Activated CD4-positive, alpha-beta T cell treated with anti-CD3 and anti-CD28 coated beads, Interleukin-2, amount 50 U/mL, for 48 hours (primary cell): Measurements from ENCODE around the gene LRRFIP2.
A peak's percentile ranks its signal among the peaks of the same experiment; 100 is the strongest.
"Not testable (repeated sequence)": the region's sequence is repeated elsewhere in the genome, so short reads cannot be mapped to it uniquely, and the experiment has no call there.

Experiments used
- DNase-seq, 2 experiments: peaks; one replicate each; pipeline ENCODE4 v3.0.0-alpha.2; 2020

The LRRFIP2 gene

GRCh38 chr3:37111199-37111598, 63.2 kb downstream of the LRRFIP2 start:
- DNase-seq, result no peak

- no peak for DNase-seq
These were observed 66.5 kb downstream of the LRRFIP2 start for GRCh38 chr3:37107846-37108245.

GRCh38 chr3:37103103-37103808, 71.1 kb downstream of the LRRFIP2 start:
- no peak for DNase-seq

DNA sequence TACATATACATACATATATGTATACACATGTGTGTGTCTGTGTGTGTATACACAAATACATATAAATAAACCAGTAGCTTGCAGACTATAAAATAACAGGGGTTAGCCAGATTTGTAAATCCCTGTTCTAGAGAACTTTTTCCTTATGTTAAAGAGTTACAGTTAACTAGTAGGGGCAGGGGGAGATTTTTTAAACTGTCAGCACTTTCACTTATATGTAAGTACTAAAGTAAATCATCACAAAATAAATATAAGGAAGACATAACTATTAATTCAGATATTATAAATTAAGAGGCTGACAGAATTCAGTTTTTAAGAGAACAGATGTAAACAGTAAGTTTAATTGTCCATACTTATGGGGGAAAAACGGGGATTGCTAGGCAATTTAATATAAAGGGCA, 74.0 kb downstream of the LRRFIP2 start:
- DNase-seq, result no peak

- DNase-seq, result no peak
These were observed 74.9 kb downstream of the LRRFIP2 start for GRCh38 chr3:37099469-37099868.

DNA sequence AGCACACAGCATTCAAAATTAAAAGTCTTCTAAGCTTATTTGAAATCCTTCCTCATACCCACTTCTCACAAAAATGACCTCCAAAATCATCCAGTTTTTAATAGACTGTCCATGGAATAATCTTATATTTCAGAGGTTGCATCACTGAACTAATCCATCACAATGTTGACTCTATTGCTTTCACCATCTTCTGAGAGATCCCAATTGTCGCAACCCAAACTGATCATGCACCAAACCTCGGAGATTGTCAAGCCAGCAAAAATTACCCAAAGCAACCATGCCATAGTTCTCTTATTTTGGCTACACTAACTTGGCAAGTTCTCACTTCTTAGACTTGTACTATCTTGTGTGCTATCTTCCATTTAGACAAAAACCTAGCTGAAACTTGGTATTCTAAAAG, 75.5 kb downstream of the LRRFIP2 start:
- no peak for DNase-seq

DNA sequence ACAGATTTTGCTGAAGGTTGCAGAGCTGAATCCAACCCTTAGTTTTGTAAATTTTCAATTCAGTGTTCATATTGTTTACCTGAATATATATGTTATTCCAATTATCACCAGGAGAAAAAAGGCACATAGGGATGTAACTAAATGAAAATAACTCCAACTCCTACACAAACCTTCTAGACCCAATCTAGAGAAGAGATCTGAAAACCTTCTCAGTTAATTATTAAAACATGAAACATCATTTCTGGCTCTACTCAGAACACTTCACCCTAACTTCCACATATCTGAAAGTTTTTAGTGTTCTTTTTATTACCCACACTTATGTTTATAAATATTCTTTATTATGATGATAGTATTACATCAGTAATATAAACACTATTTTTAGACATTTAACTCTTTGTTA, 76.6 kb downstream of the LRRFIP2 start:
- DNase-seq, result no peak

DNA sequence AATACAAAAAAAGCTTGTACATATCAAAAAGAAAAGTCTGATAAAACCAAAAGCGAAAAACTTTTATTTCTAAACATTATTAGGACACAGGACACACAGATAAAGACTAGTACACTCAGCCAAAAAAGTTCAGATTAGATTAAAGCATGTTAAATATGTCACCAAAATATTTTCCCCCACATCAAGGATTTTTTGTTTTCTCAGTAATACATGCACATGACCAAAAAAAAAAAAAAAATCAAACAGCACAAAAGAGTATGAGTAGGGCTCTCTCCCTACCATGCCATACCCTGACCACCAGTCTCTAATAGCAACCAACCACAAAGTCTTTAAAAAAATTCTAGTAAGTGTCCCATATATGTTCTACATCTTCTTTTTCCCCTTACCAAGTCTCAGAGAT, 77.4 kb downstream of the LRRFIP2 start:
- DNase-seq, result no peak

DNA sequence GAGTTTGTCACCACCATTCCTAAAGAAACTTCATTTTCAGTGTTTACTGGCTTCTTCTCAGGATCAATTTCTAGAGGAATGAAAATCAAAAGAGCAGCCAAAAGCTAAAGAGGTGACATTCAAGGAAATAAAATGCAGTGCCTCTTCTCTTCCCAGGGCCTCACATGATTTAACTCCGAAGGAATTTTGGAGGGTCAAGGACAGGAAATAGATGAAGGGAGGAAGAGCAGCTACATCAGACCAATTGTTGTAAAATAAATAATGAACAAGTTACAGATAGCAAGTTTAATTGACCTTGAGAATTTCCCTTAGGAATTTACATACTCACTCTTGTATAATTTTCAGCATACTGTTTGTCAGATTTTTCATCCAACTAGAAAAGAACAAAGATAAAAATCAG, 78.1 kb downstream of the LRRFIP2 start:
- DNase-seq, result no peak

DNA sequence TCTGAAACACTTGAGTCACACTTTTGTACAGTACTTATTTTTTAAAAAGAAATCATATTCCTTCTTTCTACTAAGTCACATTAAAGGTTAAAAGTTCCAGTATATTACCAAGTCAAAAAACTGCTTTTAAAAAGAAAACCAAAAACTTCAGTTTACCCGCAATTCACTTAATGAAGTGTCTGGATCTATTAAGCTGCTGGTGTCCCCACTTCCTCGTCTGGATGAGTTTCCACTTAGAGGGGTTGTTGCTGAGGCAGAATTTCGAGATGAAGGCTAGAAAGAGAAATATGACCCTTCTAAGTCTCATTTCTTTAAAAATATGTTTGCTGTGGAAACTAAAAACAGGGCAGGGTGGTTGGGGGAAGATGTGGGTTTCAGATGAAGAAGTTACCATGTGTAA, 79.7 kb downstream of the LRRFIP2 start:
- no peak for DNase-seq

DNA sequence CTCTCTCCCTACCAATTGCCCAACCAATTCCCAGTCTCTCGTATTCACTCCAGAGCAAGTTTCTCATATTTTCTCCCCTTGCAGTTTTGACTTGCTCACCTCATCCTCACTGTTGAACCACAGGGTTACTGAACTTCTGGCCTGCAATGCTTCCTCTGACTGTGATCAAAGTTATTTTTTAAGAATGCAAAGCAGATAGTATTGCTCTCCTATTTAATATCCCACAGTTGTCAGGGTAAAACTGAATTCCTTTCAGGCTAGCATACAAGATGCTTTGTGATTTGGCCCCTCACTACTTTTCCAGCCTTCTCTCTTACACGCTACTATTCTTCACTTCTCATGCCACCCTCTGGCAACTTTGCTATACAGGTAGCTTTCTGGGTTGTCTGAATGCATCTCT, 80.9 kb downstream of the LRRFIP2 start:
- DNase-seq, result no peak

DNA sequence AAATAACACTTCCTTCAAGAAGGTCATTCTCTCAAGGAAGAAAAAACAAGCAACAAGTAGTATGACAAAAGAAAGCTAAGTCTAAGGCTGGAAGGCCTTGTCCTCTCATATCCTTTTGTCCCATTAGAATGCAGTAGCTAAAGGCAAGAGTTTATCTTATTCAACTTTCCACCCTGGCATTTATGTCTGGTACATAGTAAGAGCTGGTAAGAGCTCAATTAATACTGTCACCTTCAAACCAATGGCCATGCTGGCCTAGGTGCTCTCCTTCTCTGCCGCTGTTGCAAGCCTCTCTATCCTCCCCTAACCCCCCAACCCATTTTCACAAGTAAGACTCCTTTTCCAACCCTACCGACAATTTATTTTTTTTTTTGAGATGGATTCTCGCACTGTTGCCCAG, 81.9 kb downstream of the LRRFIP2 start:
- DNase-seq, result no peak

- DNase-seq, result no peak
These were observed 86.5 kb downstream of the LRRFIP2 start for GRCh38 chr3:37087870-37088269.

GRCh38 chr3:37086918-37087317, 87.5 kb downstream of the LRRFIP2 start:
- DNase-seq, result no peak

DNA sequence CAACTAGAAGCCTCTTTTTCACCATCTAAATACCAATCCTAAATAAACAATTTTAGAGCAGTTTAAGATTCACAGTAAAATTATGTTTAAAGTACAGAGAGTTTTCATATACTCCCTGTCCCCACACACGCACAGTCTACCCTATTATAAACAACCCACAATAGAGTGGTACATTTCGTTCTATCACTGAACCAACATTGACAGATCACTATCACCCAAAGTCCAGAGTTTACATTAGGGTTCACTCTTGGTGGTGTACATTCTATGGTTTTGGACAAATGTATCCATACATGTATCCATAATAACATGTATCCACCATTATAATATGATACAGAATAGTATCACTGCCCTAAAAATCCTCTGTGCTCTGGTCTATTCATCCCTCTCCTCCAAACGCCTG, 92.1 kb downstream of the LRRFIP2 start:
- no peak for DNase-seq

DNA sequence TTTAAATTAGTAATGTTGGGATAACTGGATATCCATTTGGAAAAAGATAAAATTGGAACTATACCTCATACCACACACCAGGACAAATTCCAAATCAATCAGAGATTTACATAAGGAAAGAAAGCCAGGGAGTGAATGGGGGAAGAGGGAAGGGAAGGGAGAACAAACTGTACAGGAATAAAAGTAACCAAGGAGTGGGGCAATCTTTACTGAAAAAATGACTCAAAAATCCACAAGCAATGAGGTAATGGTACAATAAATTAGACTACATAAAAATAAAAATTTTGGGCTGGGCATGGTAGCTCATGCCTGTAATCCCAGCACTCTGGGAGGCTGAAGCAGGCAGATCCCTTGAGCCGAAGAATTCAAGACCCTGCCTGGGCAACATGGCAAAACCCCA, 98.4 kb downstream of the LRRFIP2 start:
- no peak for DNase-seq

- DNase-seq, result no peak
These were observed 100.2 kb downstream of the LRRFIP2 start for GRCh38 chr3:37074178-37074577.

- DNase-seq, result peak; percentile 17 to 32
These were observed 101.5 kb downstream of the LRRFIP2 start for GRCh38 chr3:37072892-37073291.

DNA sequence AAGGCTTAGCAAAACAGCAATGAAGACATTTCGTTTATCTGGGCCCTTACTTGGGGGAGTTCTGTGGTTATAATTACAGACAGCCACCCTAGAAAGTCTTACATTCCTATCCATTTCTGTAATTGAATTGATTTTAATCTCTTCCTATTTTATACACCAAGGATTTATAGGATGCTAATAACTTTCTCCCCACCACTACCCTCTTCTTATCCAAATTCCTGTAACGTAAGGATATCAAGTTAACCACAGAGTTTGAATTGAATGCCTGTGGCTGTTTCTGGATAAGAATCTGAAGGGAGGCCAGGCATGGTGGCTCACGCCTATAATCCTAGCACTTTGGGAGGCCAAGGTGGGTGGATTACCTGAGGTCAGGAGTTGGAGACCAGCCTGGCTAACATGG, 102.5 kb downstream of the LRRFIP2 start:
- DNase-seq, result no peak

DNA sequence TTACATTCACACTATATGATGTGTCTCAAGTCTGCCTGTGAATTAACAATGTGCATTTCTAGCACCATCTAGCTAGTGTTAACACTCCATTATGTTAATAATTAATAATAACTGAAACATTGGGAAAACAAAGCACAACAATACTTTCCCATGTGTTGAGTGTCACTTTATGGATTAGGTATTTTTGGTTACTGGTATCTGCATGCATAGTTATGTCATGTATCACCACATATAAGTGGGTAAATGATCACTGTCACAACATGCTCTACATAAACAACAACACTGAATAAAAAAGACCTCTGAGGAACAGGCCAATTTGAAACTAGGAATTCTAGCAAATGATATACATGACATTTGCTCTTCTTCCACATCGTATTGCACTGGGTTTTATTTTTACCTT, 106.4 kb downstream of the LRRFIP2 start:
- DNase-seq, result no peak

DNA sequence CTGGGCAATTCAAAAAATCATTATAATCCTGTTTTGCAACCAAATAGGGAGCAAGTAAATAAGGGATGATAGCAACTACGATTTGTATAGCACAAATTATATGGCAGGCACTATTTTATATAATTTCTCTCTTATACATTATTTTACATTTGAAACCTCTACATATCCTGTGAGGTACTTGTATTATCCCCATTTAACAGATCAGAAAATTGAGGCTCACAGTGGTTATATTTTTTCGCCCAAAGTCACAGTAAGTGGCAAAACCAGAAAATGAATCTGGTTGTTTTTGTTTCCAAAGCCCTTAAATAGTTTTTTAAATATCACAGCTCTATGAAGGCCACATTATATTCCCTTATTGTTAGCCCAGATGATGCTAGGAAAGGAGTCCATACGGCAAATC, 106.8 kb downstream of the LRRFIP2 start:
- no peak for DNase-seq

- DNase-seq, result no peak
These were observed 109.6 kb downstream of the LRRFIP2 start for GRCh38 chr3:37064747-37065146.

DNA sequence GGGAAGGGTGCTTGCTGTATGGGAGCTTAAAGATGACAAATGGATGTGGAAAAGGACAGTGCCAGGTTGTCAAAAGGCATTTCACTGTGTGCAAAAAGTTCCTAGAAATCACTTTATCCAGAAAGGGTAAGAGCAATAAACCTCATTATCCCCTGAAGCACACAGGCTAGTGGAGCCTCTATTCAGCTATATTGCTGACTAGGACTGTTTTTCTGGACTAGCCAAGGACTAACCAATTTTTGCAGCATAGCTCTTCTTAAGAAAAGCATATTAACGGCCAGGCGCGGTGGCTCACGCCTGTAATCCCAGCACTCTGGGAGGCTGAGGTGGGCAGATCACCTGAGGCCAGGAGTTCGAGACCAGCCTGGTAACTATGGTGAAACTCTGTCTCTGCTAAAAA, 116.3 kb downstream of the LRRFIP2 start:
- no peak for DNase-seq

- DNase-seq, result no peak
These were observed 117.6 kb downstream of the LRRFIP2 start for GRCh38 chr3:37056826-37057225.

- DNase-seq, result not testable (repeated sequence)
These were observed 119.3 kb downstream of the LRRFIP2 start for GRCh38 chr3:37055077-37055476.

- DNase-seq, result no peak
These were observed 120.0 kb downstream of the LRRFIP2 start for GRCh38 chr3:37054370-37054769.
